Esophagus squamous epithelium (tissue), 4 donors: ENCODE measurements around the gene B4GAT1.
"Not testable (repeated sequence)": the region's sequence is repeated elsewhere in the genome, so short reads cannot be mapped to it uniquely, and the experiment has no call there.

Source experiments
- POLR2A ChIP-seq, 4 donors: fragments of 450-650 bp; IDR thresholded peaks; one replicate each; pipeline ENCODE4 v1.6.1; 2017; ENCODE audit warnings: antibody characterized with exemption in 4 of 4, mild to moderate bottlenecking in 4 of 4, moderate library complexity in 3 of 4
- TF ChIP-seq, protein P1 (sequence below), 6 experiments: fragments of 450-650 bp in 4 of 6; fragments of 200-600 bp in 2 of 6; sonication (generic) in 2 of 6; IDR thresholded peaks; one replicate each; pipeline ENCODE4 v1.5.1; 2016 to 2019; ENCODE audit warnings: antibody characterized with exemption in 6 of 6, mild to moderate bottlenecking in 4 of 6, moderate library complexity in 4 of 6

DNA sequence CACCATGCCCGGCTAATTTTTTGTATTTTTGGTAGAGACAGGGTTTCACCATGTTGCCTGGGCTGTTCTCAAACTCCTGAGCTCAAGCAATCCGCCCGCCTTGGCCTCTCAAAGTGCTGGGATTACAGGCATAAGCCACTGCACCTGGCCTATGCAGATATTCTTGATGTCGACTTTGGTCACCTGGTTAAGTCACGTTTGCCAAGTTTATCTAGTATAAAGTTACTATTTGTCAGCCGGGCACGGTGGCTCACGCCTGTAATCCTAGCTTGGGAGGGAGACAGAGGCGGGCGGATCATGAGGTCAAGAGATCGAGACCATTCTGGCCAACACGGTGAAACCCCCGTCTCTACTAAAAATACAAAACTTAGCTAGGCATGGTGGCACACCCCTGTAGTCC is 36.9 kb upstream of the B4GAT1 start:
- TF ChIP-seq, protein P1, sequence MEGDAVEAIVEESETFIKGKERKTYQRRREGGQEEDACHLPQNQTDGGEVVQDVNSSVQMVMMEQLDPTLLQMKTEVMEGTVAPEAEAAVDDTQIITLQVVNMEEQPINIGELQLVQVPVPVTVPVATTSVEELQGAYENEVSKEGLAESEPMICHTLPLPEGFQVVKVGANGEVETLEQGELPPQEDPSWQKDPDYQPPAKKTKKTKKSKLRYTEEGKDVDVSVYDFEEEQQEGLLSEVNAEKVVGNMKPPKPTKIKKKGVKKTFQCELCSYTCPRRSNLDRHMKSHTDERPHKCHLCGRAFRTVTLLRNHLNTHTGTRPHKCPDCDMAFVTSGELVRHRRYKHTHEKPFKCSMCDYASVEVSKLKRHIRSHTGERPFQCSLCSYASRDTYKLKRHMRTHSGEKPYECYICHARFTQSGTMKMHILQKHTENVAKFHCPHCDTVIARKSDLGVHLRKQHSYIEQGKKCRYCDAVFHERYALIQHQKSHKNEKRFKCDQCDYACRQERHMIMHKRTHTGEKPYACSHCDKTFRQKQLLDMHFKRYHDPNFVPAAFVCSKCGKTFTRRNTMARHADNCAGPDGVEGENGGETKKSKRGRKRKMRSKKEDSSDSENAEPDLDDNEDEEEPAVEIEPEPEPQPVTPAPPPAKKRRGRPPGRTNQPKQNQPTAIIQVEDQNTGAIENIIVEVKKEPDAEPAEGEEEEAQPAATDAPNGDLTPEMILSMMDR (IDR thresholded peaks at IDR 0.05), result not testable (repeated sequence)
- not testable (repeated sequence) for TF ChIP-seq POLR2A (IDR thresholded peaks at IDR 0.05)
